Glomerular visceral epithelial cell (primary cell): ENCODE results near the gene EIF4G1.
"Not testable (repeated sequence)": the region's sequence is repeated elsewhere in the genome, so short reads cannot be mapped to it uniquely, and the experiment has no call there.

Experiments used
- DNase-seq: peaks from one replicate; pipeline ENCODE4 v3.0.0-alpha.2; 2016; ENCODE audit errors: extremely low spot score

The EIF4G1 gene

GRCh38 chr3:184334470-184335158, 20.2 kb downstream of the EIF4G1 start:
- DNase-seq: peak; percentile 61

GRCh38 chr3:184335291-184335660, 20.9 kb downstream of the EIF4G1 start:
- no peak for DNase-seq

GRCh38 chr3:184335661-184336546, 21.5 kb downstream of the EIF4G1 start:
- peak; percentile 67 for DNase-seq

- DNase-seq: peak; percentile 26
These were observed 22.4 kb downstream of the EIF4G1 start for GRCh38 chr3:184336547-184337398.

GRCh38 chr3:184337399-184337714, 23.0 kb downstream of the EIF4G1 start, which contains the start of gene FAM131A:
Gene FAM131A (plus strand): TSS chr3:184337600. CDS start chr3:184337631, 31 bp downstream.
- DNase-seq: no peak

GRCh38 chr3:184337981-184338380, 23.6 kb downstream of the EIF4G1 start:
- no peak for DNase-seq

GRCh38 chr3:184338511-184338945, 24.1 kb downstream of the EIF4G1 start:
- no peak for DNase-seq

GRCh38 chr3:184339001-184339400, 24.6 kb downstream of the EIF4G1 start:
- DNase-seq: no peak

- DNase-seq: not testable (repeated sequence)
These were observed 25.2 kb downstream of the EIF4G1 start for GRCh38 chr3:184339451-184340135.

- DNase-seq: no peak
These were observed 27.5 kb downstream of the EIF4G1 start for GRCh38 chr3:184341925-184342324.

GRCh38 chr3:184343200-184343876, 28.9 kb downstream of the EIF4G1 start:
- DNase-seq: no peak

- no peak for DNase-seq
These were observed 30.3 kb downstream of the EIF4G1 start for GRCh38 chr3:184344579-184345316.

- DNase-seq: peak; percentile 85
These were observed 31.1 kb downstream of the EIF4G1 start for GRCh38 chr3:184345317-184346144.

- DNase-seq: no peak
These were observed 32.2 kb downstream of the EIF4G1 start for GRCh38 chr3:184346480-184347190.

GRCh38 chr3:184347321-184348056, 33.1 kb downstream of the EIF4G1 start:
- no peak for DNase-seq

- no peak for DNase-seq
These were observed 33.6 kb downstream of the EIF4G1 start for GRCh38 chr3:184348057-184348382.

GRCh38 chr3:184349563-184350470, 35.4 kb downstream of the EIF4G1 start:
- no peak for DNase-seq
